Measurements from ENCODE around the gene ZFP36L1.

ZFP36L1 gene

GRCh38 chr14:68759937-68760336, 32.9 kb downstream of the ZFP36L1 start:
- H3K4me3 ChIP-seq (ENCODE audit: low read length, poor library complexity, severe bottlenecking) = no peak overlapping the region
- no peaks in the 10 kb centered on the region for H3F3A ChIP-seq (ENCODE audit: low read depth)
- H3K79me2 ChIP-seq (ENCODE audit: insufficient read depth, low read length) = no peaks in the 10 kb centered on the region
- no peak overlapping the region for H2AFZ ChIP-seq (ENCODE audit: low read length)
- no peaks in the 10 kb centered on the region for H3K9me3 ChIP-seq (ENCODE audit: insufficient read depth, low read depth, low read length)
- H3K27me3 ChIP-seq (ENCODE audit: insufficient read depth, low read length, poor library complexity, severe bottlenecking) = no peaks in the 10 kb centered on the region
- H3K4me2 ChIP-seq (ENCODE audit: low read depth, low read length, poor library complexity, severe bottlenecking) = no peak overlapping the region
- H3K36me3 ChIP-seq (ENCODE audit: insufficient read depth, low read length) = no peaks in the 10 kb centered on the region
- peaks cover 50% of the 10 kb centered on the region for H3K4me1 ChIP-seq (ENCODE audit: insufficient read depth, low read length, poor library complexity, severe bottlenecking)
- no peak overlapping the region for H3K9ac ChIP-seq (ENCODE audit: low read depth, low read length, poor library complexity, severe bottlenecking)
- no peak for TF ChIP-seq EZH2phosphoT487 (IDR thresholded peaks at IDR 0.05; ENCODE audit: borderline replicate concordance)
- no peak for TF ChIP-seq CTCF (conservative IDR thresholded peaks at IDR 0.05; ENCODE audit: low read length)
- no peaks in the 10 kb centered on the region for H3K9me2 ChIP-seq (replicated peaks; ENCODE audit: low read depth, low read length)
- no peaks in the 10 kb centered on the region for H4K20me1 ChIP-seq (ENCODE audit: insufficient read depth, low read length, poor library complexity, severe bottlenecking)

- TF ChIP-seq EZH2phosphoT487 (IDR thresholded peaks at IDR 0.05; ENCODE audit: borderline replicate concordance) (no peak), CTCF (conservative IDR thresholded peaks at IDR 0.05; ENCODE audit: low read length) (no peak)
- H4K20me1 ChIP-seq (ENCODE audit: insufficient read depth, low read length, poor library complexity, severe bottlenecking) = no peaks in the 10 kb centered on the region
These were observed 33.8 kb downstream of the ZFP36L1 start for GRCh38 chr14:68759017-68759560.

GRCh38 chr14:68758301-68758700, 34.6 kb downstream of the ZFP36L1 start:
- no peak overlapping the region for H2AFZ ChIP-seq (ENCODE audit: low read length)
- no peaks in the 10 kb centered on the region for H3K36me3 ChIP-seq (ENCODE audit: insufficient read depth, low read length)
- no peaks in the 10 kb centered on the region for H4K20me1 ChIP-seq (ENCODE audit: insufficient read depth, low read length, poor library complexity, severe bottlenecking)
- peaks cover 52% of the 10 kb centered on the region for H3K4me1 ChIP-seq (ENCODE audit: insufficient read depth, low read length, poor library complexity, severe bottlenecking)
- H3F3A ChIP-seq (ENCODE audit: low read depth) = no peaks in the 10 kb centered on the region
- H3K9me2 ChIP-seq (replicated peaks; ENCODE audit: low read depth, low read length) = no peaks in the 10 kb centered on the region
- H3K4me3 ChIP-seq (ENCODE audit: low read length, poor library complexity, severe bottlenecking) = peak overlapping the region; percentile 43
- no peaks in the 10 kb centered on the region for H3K79me2 ChIP-seq (ENCODE audit: insufficient read depth, low read length)
- TF ChIP-seq CTCF (conservative IDR thresholded peaks at IDR 0.05; ENCODE audit: low read length) (no peak), EZH2phosphoT487 (IDR thresholded peaks at IDR 0.05; ENCODE audit: borderline replicate concordance) (no peak)
- H3K4me2 ChIP-seq (ENCODE audit: low read depth, low read length, poor library complexity, severe bottlenecking) = peak overlapping the region; percentile 55
- no peaks in the 10 kb centered on the region for H3K27me3 ChIP-seq (ENCODE audit: insufficient read depth, low read length, poor library complexity, severe bottlenecking)
- H3K9me3 ChIP-seq (ENCODE audit: insufficient read depth, low read depth, low read length) = no peaks in the 10 kb centered on the region
- peak overlapping the region; percentile 34 for H3K9ac ChIP-seq (ENCODE audit: low read depth, low read length, poor library complexity, severe bottlenecking)

More at GRCh38 chr14:68759017-68759560, 33.8 kb downstream of the ZFP36L1 start:
- no peaks in the 10 kb centered on the region for H3K9me3 ChIP-seq (ENCODE audit: insufficient read depth, low read depth, low read length)
- no peaks in the 10 kb centered on the region for H3K27me3 ChIP-seq (ENCODE audit: insufficient read depth, low read length, poor library complexity, severe bottlenecking)
- H3K36me3 ChIP-seq (ENCODE audit: insufficient read depth, low read length) = no peaks in the 10 kb centered on the region
- H3F3A ChIP-seq (ENCODE audit: low read depth) = no peaks in the 10 kb centered on the region
- H3K79me2 ChIP-seq (ENCODE audit: insufficient read depth, low read length) = no peaks in the 10 kb centered on the region
- no peaks in the 10 kb centered on the region for H3K9me2 ChIP-seq (replicated peaks; ENCODE audit: low read depth, low read length)
- H3K4me1 ChIP-seq (ENCODE audit: insufficient read depth, low read length, poor library complexity, severe bottlenecking) = peaks cover 50% of the 10 kb centered on the region
- no peak overlapping the region for H3K4me3 ChIP-seq (ENCODE audit: low read length, poor library complexity, severe bottlenecking)
- H3K4me2 ChIP-seq (ENCODE audit: low read depth, low read length, poor library complexity, severe bottlenecking) = no peak overlapping the region
- no peak overlapping the region for H2AFZ ChIP-seq (ENCODE audit: low read length)
- H3K9ac ChIP-seq (ENCODE audit: low read depth, low read length, poor library complexity, severe bottlenecking) = peak overlapping the region; percentile 34

Measured in Loucy (cell line).